NCI-H2107 treated with DMSO at 0.1 percent for 48 hours (cell line): ENCODE data around the gene NRF1.
A peak's percentile ranks its signal among the peaks of the same experiment; 100 is the strongest.
"Not testable (repeated sequence)": the region's sequence is repeated elsewhere in the genome, so short reads cannot be mapped to it uniquely, and the experiment has no call there.

Experiments used
- DNase-seq: peaks from one replicate; lab custom pipeline; 2025; ENCODE audit not compliant: unreplicated experiment; lab: John Stamatoyannopoulos, UW

The NRF1 gene

GRCh38 chr7:129780257-129780973 lies 168.9 kb downstream of the NRF1 start:
- peak; percentile 86 for DNase-seq

GRCh38 chr7:129780974-129781927 lies 169.7 kb downstream of the NRF1 start:
- peak; percentile 41 for DNase-seq

GRCh38 chr7:129781928-129782817 lies 170.7 kb downstream of the NRF1 start:
- DNase-seq: peak; percentile 74

- no peak for DNase-seq
Observed at GRCh38 chr7:129782818-129783583, 171.5 kb downstream of the NRF1 start.

GRCh38 chr7:129783584-129783919 lies 172.0 kb downstream of the NRF1 start:
- DNase-seq: no peak

- DNase-seq: no peak
Observed at GRCh38 chr7:129784437-129784782, 172.9 kb downstream of the NRF1 start.

GRCh38 chr7:129784783-129785684 lies 173.5 kb downstream of the NRF1 start:
- DNase-seq: no peak

- DNase-seq: no peak
Observed at GRCh38 chr7:129785685-129786514, 174.4 kb downstream of the NRF1 start.

GRCh38 chr7:129786825-129787563 lies 175.5 kb downstream of the NRF1 start:
- no peak for DNase-seq

GRCh38 chr7:129789000-129789399 lies 177.5 kb downstream of the NRF1 start:
- DNase-seq: no peak

GRCh38 chr7:129789652-129790051 lies 178.1 kb downstream of the NRF1 start:
- DNase-seq: no peak

GRCh38 chr7:129790136-129790535 lies 178.6 kb downstream of the NRF1 start:
- no peak for DNase-seq

- DNase-seq: no peak
Observed at GRCh38 chr7:129792721-129793120, 181.2 kb downstream of the NRF1 start.

GRCh38 chr7:129793506-129794310 lies 182.2 kb downstream of the NRF1 start:
- no peak for DNase-seq

GRCh38 chr7:129794461-129794860 lies 182.9 kb downstream of the NRF1 start:
- DNase-seq: not testable (repeated sequence)

GRCh38 chr7:129796186-129796775 lies 184.8 kb downstream of the NRF1 start:
- no peak for DNase-seq
